Panc1 (cell line): ENCODE measurements around the gene GTPBP8. TPM values are rescaled to one million over a fixed set of nuclear protein-coding genes. Genes with fewer than 3 reads are reported as not detected.
A peak's percentile ranks its signal among the peaks of the same experiment; 100 is the strongest.

Source experiments
- ATAC-seq: fragments of 200-7000 bp; cut with Tn5 transposase; 2 replicates; pipeline ENCODE4 v1.9.1; 2020; ENCODE audit warnings: mild to moderate bottlenecking, moderate library complexity
- BruUV-seq: library from RNA; stranded (reverse); fragments of 400-500 nt; replicated peaks from 2 replicates; lab custom pipeline; 2021; lab: Mats Ljungman, UMichigan
- CTCF ChIA-PET: fragments of 300-600 bp; sonication (Branson Sonifier 250); formaldehyde crosslinking; loops from one replicate; lab custom pipeline; 2022; ENCODE audit warnings: antibody characterized with exemption; lab: Charles Lee
- POLR2A ChIA-PET: fragments of 300-600 bp; sonication (Branson Sonifier 250); formaldehyde crosslinking; loops from one replicate; lab custom pipeline; 2022; ENCODE audit warnings: antibody characterized with exemption; lab: Charles Lee
- DNase-seq: peaks from one replicate; pipeline ENCODE4 v3.0.0-alpha.2; 2010; ENCODE audit warnings: low read depth, low spot score
- H3K27ac ChIP-seq: 2 replicates; pipeline ENCODE4 v1.5.1; 2011; ENCODE audit warnings: mild to moderate bottlenecking, low read length, inconsistent platforms
- H3K27me3 ChIP-seq: fragments of 200-500 bp; sonication (Bioruptor generic); 2 replicates; pipeline ENCODE4 v1.6.0; 2014; ENCODE audit warnings: low read length, inconsistent platforms; ENCODE audit not compliant: control insufficient read depth, insufficient read depth
- H3K36me3 ChIP-seq: fragments of 200-500 bp; sonication (Bioruptor generic); 2 replicates; pipeline ENCODE4 v1.5.1; 2014; ENCODE audit warnings: inconsistent platforms, mild to moderate bottlenecking, low read length, moderate library complexity; ENCODE audit not compliant: control insufficient read depth, insufficient read depth
- H3K4me1 ChIP-seq: 2 replicates; pipeline ENCODE4 v1.5.1; 2011; ENCODE audit warnings: inconsistent platforms, mild to moderate bottlenecking, low read length, moderate library complexity; ENCODE audit not compliant: control insufficient read depth, insufficient read depth
- H3K4me3 ChIP-seq, 2 experiments: 2 replicates each; pipeline ENCODE4 v1.5.1; 2011 to 2012; ENCODE audit warnings: low read depth in 2 of 2, low read length in 2 of 2, mild to moderate bottlenecking in 2 of 2, inconsistent platforms in 1 of 2, moderate library complexity in 1 of 2
- H3K9me3 ChIP-seq: fragments of 200-500 bp; sonication (Bioruptor generic); 2 replicates; pipeline ENCODE4 v1.5.1; 2014; ENCODE audit warnings: low read depth, mild to moderate bottlenecking, inconsistent platforms, low read length, moderate library complexity; ENCODE audit not compliant: control insufficient read depth, insufficient read depth
- POLR2AphosphoS5 ChIP-seq: IDR thresholded peaks from 2 replicates; pipeline ENCODE4 v1.6.1; 2012; ENCODE audit warnings: mild to moderate bottlenecking, low read depth, low read length, moderate library complexity
- SIN3A ChIP-seq: IDR thresholded peaks from 2 replicates; pipeline ENCODE4 v1.6.1; 2012; ENCODE audit warnings: low read depth, mild to moderate bottlenecking, low read length, moderate library complexity, borderline replicate concordance; ENCODE audit not compliant: insufficient read depth
- TCF7L2 ChIP-seq: IDR thresholded peaks from 2 replicates; pipeline ENCODE4 v1.6.1; 2011; ENCODE audit warnings: mild to moderate bottlenecking, low read depth, low read length, inconsistent platforms
- in situ Hi-C: cut with HindIII; loops from 2 replicates; pipeline ENCODE4 v1.10.0; 2016; ENCODE audit warnings: low sequenced_read_pairs, low pct_unique_long_range_greater_than_20kb
- intact Hi-C: fragments of 100-400 bp; cut with micrococcal nuclease; formaldehyde crosslinking; loops from one replicate; pipeline ENCODE4 v1.10.0; 2022; ENCODE audit not compliant: unreplicated experiment
- total RNA-seq: library from RNA; stranded (reverse); gene quantifications from one replicate; pipeline ENCODE4 v1.2.1, GENCODE V29; 2021; ENCODE audit not compliant: unreplicated experiment
- TF ChIP-seq, protein P1 (sequence below): fragments of 450-650 bp; IDR thresholded peaks from 2 replicates; pipeline ENCODE4 v1.5.1; 2017; ENCODE audit warnings: mild to moderate bottlenecking
- TF ChIP-seq, protein P2 (sequence below), 2 experiments: IDR thresholded peaks; 2 replicates each; pipeline ENCODE4 v1.6.1; 2011 to 2012; ENCODE audit warnings: low read depth in 2 of 2, control low read depth in 1 of 2, low read length in 1 of 2, mild to moderate bottlenecking in 1 of 2, moderate library complexity in 1 of 2; ENCODE audit not compliant: insufficient read depth in 1 of 2

The GTPBP8 gene
- total RNA-seq, 1 experiment from 2014 or later: 16.3 TPM

DNA sequence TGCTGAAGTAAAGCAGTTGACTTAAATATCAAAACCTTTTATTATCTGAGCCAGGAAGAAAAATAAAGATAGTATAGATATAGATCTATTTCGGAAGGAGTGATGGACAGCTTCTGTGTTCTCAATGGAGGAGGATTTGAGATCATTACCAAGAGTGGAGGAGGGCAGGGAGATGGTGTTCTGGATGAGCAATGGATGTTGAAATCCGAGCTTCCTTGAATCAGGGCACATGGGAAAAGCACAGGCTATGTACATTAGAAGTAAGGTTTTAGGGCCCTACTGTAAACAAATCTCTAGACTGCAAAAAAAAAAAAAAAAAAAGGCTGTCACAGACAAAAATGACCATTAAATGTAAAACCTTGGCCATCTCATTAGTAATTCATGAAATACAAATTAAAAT is 43.2 kb downstream of the GTPBP8 start:
- DNase-seq: no peak
- Histone ChIP-seq H3K4me3 (no peak overlapping the region), H3K27me3 (peaks cover 4% of the 10 kb centered on the region; the same call in 1 of the 2 replicates), H3K36me3 (no peaks in the 10 kb centered on the region), H3K9me3 (no peaks in the 10 kb centered on the region), H3K27ac (no peak overlapping the region), H3K4me1 (no peaks in the 10 kb centered on the region)
- TF ChIP-seq TCF7L2: no peak
- TF ChIP-seq POLR2AphosphoS5: no peak
- TF ChIP-seq, protein P1, sequence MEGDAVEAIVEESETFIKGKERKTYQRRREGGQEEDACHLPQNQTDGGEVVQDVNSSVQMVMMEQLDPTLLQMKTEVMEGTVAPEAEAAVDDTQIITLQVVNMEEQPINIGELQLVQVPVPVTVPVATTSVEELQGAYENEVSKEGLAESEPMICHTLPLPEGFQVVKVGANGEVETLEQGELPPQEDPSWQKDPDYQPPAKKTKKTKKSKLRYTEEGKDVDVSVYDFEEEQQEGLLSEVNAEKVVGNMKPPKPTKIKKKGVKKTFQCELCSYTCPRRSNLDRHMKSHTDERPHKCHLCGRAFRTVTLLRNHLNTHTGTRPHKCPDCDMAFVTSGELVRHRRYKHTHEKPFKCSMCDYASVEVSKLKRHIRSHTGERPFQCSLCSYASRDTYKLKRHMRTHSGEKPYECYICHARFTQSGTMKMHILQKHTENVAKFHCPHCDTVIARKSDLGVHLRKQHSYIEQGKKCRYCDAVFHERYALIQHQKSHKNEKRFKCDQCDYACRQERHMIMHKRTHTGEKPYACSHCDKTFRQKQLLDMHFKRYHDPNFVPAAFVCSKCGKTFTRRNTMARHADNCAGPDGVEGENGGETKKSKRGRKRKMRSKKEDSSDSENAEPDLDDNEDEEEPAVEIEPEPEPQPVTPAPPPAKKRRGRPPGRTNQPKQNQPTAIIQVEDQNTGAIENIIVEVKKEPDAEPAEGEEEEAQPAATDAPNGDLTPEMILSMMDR: no peak
- no peak for TF ChIP-seq SIN3A
- TF ChIP-seq, protein P2, sequence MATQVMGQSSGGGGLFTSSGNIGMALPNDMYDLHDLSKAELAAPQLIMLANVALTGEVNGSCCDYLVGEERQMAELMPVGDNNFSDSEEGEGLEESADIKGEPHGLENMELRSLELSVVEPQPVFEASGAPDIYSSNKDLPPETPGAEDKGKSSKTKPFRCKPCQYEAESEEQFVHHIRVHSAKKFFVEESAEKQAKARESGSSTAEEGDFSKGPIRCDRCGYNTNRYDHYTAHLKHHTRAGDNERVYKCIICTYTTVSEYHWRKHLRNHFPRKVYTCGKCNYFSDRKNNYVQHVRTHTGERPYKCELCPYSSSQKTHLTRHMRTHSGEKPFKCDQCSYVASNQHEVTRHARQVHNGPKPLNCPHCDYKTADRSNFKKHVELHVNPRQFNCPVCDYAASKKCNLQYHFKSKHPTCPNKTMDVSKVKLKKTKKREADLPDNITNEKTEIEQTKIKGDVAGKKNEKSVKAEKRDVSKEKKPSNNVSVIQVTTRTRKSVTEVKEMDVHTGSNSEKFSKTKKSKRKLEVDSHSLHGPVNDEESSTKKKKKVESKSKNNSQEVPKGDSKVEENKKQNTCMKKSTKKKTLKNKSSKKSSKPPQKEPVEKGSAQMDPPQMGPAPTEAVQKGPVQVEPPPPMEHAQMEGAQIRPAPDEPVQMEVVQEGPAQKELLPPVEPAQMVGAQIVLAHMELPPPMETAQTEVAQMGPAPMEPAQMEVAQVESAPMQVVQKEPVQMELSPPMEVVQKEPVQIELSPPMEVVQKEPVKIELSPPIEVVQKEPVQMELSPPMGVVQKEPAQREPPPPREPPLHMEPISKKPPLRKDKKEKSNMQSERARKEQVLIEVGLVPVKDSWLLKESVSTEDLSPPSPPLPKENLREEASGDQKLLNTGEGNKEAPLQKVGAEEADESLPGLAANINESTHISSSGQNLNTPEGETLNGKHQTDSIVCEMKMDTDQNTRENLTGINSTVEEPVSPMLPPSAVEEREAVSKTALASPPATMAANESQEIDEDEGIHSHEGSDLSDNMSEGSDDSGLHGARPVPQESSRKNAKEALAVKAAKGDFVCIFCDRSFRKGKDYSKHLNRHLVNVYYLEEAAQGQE (IDR thresholded peaks at IDR 0.05; ENCODE audit: insufficient read depth in 1 of 2, low read depth in 2 of 2, low read length in 1 of 2): no peak
- CTCF ChIA-PET: no interaction called here
- no peak for ATAC-seq
- BruUV-seq: no TSS peak
- POLR2A ChIA-PET: no interaction called here
- in situ Hi-C loops: no loop called here
- intact Hi-C loops: no loop called here

DNA sequence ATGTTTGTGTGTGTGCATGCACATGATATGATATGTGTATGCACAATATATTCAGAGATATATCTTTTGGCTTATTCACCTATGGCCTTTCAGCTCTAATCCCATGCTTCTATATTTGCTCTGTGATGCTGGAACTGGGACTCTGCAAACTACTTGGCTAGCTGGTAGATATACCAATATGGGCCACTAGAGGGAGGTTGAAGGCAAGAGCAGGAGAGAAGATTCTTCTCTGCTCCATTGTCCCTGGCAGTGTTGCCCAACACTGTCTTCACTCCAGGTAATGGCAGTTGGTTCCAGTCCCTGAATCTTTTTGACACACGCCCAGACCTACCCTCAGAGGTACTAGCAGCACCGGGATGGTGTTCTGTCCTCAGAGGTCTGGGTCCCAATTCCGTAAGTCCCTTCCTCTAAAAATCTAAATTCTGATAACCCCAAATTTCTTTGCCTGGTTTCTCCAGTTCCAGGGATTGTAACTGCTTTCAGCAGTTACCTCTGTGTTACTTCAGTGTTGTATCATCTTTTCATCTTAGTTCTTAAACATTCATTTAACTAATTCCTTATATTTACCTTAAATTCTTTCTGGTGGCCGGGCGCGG is 44.7 kb downstream of the GTPBP8 start:
- TF ChIP-seq SIN3A: no peak
- TF ChIP-seq, protein P1: peak; percentile 94
- DNase-seq (peak; percentile 42), ATAC-seq (peak; percentile 97)
- H3K27me3 ChIP-seq: peaks cover 4% of the 10 kb centered on the region; the same call in 1 of the 2 replicates
- no peaks in the 10 kb centered on the region for H3K4me1 ChIP-seq
- BruUV-seq: no TSS peak
- POLR2A ChIA-PET: no interaction called here
- in situ Hi-C loops: no loop called here
- intact Hi-C loops: loop anchor here (5.0 kb wide), 1 partner anchor 252 kb away; no protein-coding TSS in a partner anchor
- no peak overlapping the region for H3K27ac ChIP-seq
- no peaks in the 10 kb centered on the region for H3K9me3 ChIP-seq
- H3K36me3 ChIP-seq: no peaks in the 10 kb centered on the region
- H3K4me3 ChIP-seq: no peak overlapping the region
- CTCF ChIA-PET: interaction anchor here (0.6 to 1.3 kb wide), 3 partner anchors 45 to 348 kb away, joined by 4 to 12 read pairs (median 8); no protein-coding TSS in a partner anchor
